Vagina (tissue), 2 donors: ENCODE results near the gene MSL2.
"Not testable (repeated sequence)": the region's sequence is repeated elsewhere in the genome, so short reads cannot be mapped to it uniquely, and the experiment has no call there.

ENCODE experiments used
- POLR2A ChIP-seq, 2 donors: fragments of 450-650 bp; IDR thresholded peaks; one replicate each; pipeline ENCODE4 v1.6.1; 2017; ENCODE audit warnings: antibody characterized with exemption in 2 of 2, mild to moderate bottlenecking in 2 of 2, moderate library complexity in 2 of 2
- POLR2AphosphoS5 ChIP-seq, 2 donors: sonication (generic); formaldehyde crosslinking; IDR thresholded peaks; one replicate each; pipeline ENCODE4 v1.9.0; 2017; ENCODE audit warnings: antibody characterized with exemption in 2 of 2, mild to moderate bottlenecking in 2 of 2, low read depth in 1 of 2; ENCODE audit not compliant: insufficient read depth in 1 of 2
- TF ChIP-seq, protein P1 (sequence below), 3 experiments: fragments of 450-650 bp in 2 of 3; fragments of 200-600 bp in 1 of 3; sonication (generic) in 1 of 3; IDR thresholded peaks; one replicate each; pipeline ENCODE4 v1.5.1; 2017 to 2019; ENCODE audit warnings: antibody characterized with exemption in 3 of 3, mild to moderate bottlenecking in 2 of 3, moderate library complexity in 2 of 3

DNA sequence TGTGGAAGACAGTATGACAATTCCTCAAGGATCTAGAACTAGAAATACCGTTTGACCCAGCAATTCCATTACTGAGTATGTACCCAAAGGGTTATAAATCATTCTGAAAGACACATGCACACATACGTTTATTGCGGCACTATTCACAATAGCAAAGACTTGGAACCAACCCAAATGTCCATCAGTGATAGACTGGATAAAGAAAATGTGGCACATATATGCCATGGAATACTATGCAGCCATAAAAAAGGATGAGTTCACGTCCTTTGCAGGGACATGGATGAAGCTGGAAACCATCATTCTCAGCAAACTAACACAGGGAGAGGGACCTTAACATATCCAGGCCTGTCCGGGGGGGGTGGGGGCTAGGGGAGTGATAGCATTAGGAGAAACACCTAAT, 76.4 kb downstream of the MSL2 start:
- TF ChIP-seq, protein P1, sequence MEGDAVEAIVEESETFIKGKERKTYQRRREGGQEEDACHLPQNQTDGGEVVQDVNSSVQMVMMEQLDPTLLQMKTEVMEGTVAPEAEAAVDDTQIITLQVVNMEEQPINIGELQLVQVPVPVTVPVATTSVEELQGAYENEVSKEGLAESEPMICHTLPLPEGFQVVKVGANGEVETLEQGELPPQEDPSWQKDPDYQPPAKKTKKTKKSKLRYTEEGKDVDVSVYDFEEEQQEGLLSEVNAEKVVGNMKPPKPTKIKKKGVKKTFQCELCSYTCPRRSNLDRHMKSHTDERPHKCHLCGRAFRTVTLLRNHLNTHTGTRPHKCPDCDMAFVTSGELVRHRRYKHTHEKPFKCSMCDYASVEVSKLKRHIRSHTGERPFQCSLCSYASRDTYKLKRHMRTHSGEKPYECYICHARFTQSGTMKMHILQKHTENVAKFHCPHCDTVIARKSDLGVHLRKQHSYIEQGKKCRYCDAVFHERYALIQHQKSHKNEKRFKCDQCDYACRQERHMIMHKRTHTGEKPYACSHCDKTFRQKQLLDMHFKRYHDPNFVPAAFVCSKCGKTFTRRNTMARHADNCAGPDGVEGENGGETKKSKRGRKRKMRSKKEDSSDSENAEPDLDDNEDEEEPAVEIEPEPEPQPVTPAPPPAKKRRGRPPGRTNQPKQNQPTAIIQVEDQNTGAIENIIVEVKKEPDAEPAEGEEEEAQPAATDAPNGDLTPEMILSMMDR (IDR thresholded peaks at IDR 0.05): not testable (repeated sequence)
- TF ChIP-seq POLR2A (IDR thresholded peaks at IDR 0.05); POLR2AphosphoS5 (IDR thresholded peaks at IDR 0.05; ENCODE audit: insufficient read depth in 1 of 2, low read depth in 1 of 2): not testable (repeated sequence)
